Measurements from ENCODE around the gene PALLD.

PALLD gene

DNA sequence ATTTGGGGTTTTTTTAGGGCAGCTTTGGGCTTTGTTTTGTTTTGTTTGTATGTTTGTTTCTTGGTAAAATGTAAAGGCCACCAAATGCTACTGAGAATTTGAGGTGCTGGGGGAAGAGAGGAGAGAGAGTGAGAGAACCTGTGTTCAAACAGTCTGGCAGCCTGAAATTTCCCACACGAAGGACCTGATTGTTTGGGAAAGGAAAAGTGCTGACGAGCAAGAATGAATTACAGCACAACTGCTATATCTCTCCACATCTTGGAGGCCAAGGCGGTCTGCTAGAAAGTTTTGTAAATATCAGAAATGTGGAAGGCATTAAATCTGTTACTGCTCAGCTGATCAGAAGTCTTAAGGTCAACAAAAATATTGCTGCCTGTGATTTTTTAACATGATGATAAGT lies 170.5 kb downstream of the PALLD start:
- DNase-seq (ENCODE audit: low read depth in 1 of 2, low spot score in 1 of 2): no peak

DNA sequence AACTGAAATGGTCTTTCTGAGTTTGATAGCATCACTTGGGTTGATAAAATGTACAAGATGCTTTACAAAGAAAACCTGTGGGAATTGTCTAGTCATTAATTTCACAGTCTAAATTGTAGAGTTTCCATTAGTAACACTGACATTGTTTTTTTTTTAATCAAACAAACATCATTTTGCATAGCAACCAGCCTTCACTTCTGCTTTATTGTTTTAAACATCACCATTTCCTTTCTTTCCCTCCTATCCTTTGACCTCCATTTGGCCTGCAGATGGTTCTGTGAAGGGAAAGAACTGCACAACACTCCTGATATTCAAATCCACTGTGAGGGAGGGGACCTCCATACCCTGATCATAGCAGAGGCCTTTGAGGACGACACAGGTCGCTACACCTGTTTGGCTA lies 171.1 kb downstream of the PALLD start:
- no peak for DNase-seq (ENCODE audit: low read depth in 1 of 2, low spot score in 1 of 2)

DNA sequence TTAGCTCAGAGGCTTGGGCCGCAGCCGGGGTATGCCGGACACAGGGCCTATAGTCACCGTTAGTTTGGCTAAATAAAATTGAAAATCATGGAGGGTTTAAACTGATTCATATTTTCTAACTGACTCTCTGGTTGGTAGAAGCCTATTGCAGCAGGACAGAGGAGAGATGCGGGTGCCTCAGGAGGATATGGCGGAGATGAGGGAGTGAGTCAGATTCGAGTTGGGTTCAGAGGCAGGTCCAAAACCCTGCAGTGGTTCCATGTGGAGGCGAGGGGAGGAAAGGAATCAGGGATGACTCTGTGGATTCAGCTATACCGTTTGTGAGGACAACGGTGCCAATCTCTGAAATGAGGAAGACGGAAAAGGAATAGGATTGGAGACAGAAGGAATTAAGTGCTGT lies 176.6 kb downstream of the PALLD start:
- no peak for DNase-seq (ENCODE audit: low read depth in 1 of 2, low spot score in 1 of 2)

- DNase-seq (ENCODE audit: low read depth in 1 of 2, low spot score in 1 of 2): no peak
Observed at GRCh38 chr4:168674077-168674747, 177.4 kb downstream of the PALLD start.

- DNase-seq (ENCODE audit: low read depth in 1 of 2, low spot score in 1 of 2): no peak
Observed at GRCh38 chr4:168674866-168675265, 178.0 kb downstream of the PALLD start.

DNA sequence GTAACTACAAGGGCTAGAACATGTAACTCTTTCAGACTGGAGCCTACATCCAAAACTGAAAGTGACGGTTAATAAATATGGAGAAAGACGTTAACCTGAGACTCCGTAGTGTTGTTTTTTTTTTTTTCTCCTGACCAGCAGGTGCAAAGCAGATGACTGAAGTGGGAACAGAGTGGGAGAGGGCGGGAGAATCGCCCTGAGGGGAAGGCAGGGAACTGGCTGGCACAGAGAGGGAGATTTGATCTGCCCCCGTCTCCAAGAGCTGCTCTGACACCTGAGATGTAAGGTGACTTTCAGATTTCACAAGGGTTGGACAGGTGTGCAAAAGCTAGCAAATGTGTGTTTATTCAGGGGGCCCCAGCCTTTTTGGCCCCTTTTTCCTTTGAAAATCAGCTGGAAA lies 180.2 kb downstream of the PALLD start:
- DNase-seq (ENCODE audit: low read depth in 1 of 2, low spot score in 1 of 2): no peak

- DNase-seq (ENCODE audit: low read depth in 1 of 2, low spot score in 1 of 2): no peak
Observed at GRCh38 chr4:168677879-168678278, 181.0 kb downstream of the PALLD start.

- DNase-seq (ENCODE audit: low read depth in 1 of 2, low spot score in 1 of 2): no peak
Observed at GRCh38 chr4:168678751-168679366, 182.0 kb downstream of the PALLD start.

- DNase-seq (ENCODE audit: low read depth in 1 of 2, low spot score in 1 of 2): no peak
Observed at GRCh38 chr4:168679397-168679796, 182.5 kb downstream of the PALLD start.

DNA sequence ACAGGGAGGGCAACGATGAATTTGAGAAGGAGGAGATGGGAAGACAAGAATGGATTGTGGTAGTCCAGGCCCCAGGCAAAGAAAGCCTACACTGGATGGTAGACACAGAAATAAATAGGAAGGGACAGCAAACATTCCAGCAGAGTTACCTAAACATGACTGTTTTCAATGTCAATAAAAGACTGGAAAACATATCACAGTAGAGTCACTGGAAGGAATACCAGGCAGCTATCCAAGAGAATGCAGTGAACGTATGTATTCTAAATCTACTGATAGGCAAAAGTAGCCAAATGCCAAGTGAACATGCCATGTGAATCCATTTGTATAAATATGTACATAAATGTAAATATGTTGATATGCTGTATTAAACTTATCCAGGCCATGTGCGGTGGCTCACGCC lies 183.0 kb downstream of the PALLD start:
- DNase-seq (ENCODE audit: low read depth in 1 of 2, low spot score in 1 of 2): no peak

DNA sequence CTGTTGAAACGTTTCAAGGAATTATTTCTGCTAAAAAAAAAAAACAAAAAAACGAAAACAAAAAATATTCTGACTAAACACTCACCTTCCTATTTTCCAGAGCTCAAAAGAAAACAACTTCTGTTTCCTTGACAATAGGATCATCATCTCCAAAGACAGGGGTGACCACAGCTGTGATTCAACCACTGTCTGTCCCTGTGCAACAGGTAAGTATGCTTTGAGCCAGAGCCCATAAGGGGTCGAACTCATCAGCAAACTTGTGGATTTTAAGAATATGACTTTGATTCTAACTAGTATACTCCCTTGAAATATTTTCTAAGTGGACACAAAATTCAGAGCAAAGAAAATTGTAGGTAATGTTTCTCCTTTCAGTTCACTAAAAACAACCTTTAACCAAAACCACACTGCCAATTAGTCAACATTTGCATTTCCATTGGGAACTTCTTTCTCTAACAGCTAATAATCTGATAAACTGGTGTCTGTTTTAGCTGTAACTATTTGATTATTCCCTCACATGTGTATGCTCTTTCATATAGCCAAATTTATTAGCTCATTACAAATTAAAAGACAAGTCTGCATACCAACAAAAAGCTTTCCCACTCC lies 186.1 kb downstream of the PALLD start:
- no peak for DNase-seq (ENCODE audit: low read depth in 1 of 2, low spot score in 1 of 2)

DNA sequence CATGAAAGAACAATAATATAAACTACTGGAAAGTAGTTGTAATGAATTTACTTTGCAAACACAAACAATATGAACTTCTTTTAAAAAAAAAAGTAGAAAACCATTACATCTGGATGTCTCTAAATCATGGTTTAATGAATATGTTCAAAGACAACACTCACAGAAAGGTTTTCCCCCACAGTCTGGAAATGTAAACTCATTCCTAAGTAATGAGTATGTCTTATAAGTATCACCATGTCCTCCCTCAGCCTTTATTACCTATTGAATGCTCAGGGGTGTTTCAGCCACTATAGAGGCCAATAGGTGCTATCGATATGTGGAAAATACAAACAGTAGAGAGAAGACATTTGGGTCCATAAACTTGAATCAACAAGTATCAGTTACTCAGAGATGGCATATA lies 186.7 kb downstream of the PALLD start:
- DNase-seq (ENCODE audit: low read depth in 1 of 2, low spot score in 1 of 2): no peak

DNA sequence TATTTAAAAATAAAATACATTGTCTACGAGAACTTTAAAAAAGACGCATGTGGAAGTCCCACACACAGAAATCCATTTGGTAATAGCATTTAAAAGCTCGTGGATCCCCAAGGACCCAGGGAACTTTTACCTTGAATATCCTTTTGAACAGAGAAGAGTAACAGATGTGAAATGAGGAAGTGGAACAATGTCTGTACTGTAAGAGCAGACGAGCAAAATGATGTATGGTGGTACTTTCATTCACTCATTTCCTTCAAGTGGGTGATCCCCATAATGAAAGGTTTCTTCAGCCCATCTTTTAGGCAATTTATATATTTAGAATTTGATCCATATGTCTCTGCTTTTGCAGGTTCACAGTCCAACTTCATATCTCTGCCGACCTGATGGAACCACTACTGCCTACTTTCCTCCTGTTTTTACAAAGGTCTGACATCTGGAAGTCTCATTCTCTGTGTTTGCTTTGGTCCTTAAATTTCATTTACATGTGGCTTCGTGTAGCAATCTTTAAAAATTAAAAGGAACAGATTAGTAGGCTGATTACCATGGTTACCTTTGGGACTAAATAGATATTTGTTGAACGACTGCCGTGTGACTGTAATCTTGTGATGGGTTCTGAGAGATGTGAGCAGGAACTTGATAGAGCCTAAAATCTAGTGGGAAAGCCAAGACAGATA lies 188.4 kb downstream of the PALLD start:
- DNase-seq (ENCODE audit: low read depth in 1 of 2, low spot score in 1 of 2): no peak

- DNase-seq (ENCODE audit: low read depth in 1 of 2, low spot score in 1 of 2): no peak
Observed at GRCh38 chr4:168688584-168688983, 191.7 kb downstream of the PALLD start.

DNA sequence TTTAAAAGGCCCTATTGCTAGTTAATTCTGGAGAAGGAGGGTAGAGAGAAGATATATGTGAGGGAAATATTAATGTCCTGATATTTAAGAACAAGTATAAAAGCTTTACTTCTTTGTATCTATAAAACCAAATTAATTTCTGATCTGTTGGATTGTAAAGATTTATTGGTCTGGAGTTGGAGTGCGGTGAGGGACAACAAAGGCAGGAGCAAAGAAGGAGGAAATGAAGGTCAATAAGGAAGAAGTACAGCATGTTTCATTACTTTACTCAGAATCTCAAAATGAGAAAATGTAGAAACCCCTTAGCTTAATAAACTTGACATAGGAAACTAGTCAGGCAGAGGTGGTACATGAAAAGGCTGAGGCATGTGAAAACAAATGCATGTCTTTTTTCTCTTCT lies 192.9 kb downstream of the PALLD start:
- DNase-seq (ENCODE audit: low read depth in 1 of 2, low spot score in 1 of 2): no peak

DNA sequence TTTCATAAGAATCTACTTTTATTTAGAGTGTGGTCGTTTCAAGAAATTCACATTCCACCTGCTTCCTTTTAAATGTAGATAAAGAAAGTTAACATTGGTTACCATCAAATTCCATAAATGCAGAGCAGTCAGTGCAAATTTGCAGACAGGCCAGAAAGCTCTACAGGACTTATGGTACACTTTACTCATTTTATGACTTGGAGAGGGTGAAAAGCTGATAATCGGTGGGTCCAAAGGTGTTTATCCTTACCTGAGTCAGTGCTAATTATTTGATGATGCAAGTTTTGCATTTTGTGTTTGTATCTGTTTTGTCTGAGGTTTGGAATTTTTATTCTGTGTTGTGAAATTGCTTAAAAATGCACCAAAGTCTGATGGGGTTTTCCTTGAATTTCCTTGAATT lies 193.3 kb downstream of the PALLD start:
- no peak for DNase-seq (ENCODE audit: low read depth in 1 of 2, low spot score in 1 of 2)

GRCh38 chr4:168691631-168692369 lies 194.9 kb downstream of the PALLD start:
- DNase-seq (ENCODE audit: low read depth in 1 of 2, low spot score in 1 of 2): no peak

GRCh38 chr4:168693750-168694490 lies 197.1 kb downstream of the PALLD start:
- DNase-seq (ENCODE audit: low read depth in 1 of 2, low spot score in 1 of 2): no peak

DNA sequence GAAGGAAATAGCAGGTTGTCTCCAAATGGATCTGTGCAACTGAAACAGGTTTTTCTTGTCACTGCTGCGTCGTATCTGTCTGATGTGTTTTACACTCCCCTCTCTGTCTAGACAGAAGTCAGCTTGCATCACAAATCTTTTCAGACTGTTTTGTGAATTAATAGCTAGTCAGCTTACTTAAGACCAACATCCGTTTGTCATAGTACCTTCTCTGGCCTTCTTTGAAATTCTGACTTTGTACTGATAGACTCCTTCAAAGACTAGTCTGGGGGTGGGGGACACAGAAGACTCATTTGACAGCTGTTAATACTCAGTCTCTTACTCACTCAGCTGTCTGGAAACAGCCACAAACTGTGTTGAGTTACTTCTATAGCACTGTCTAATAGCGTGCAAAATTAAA lies 197.8 kb downstream of the PALLD start:
- no peak for DNase-seq (ENCODE audit: low read depth in 1 of 2, low spot score in 1 of 2)

DNA sequence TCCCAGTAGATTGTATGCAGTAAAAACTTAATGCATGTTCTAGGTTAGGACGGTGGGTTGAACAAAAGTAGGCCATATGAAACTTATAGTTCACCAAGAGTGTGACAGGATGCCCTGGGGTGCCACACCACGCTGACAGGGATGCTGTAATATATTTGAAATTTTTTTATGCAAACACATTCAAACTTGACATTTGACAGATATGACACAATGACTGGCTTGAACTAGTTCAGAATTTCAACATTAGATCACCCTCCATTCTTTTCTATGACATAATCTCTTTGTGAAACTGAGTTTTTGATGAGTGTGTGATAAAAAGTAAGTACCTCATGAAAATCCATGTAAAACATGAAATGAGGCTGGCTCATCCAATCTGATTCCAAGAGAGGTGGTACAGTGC lies 198.4 kb downstream of the PALLD start:
- DNase-seq (ENCODE audit: low read depth in 1 of 2, low spot score in 1 of 2): no peak

DNA sequence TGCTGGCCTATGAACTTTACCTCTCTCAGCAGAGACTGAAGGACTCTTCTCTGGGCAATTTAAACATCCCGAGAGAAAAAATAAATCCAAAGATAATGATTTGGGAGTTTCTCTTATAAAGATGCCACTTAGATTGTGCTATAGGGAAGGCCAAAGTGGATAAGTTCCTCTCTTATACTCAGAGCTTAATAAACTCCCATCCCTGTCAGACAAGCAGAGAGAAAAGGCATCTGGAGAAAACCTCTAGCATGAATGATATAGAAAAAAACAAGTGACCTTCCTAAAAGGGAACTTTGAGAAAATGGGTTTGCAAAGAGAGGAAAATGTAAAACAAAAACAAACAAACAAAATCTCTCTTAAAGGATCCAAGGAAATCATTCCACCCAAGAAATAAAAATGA lies 199.4 kb downstream of the PALLD start:
- no peak for DNase-seq (ENCODE audit: low read depth in 1 of 2, low spot score in 1 of 2)

Data from activated CD4-positive, alpha-beta T cell treated with anti-CD3 and anti-CD28 coated beads, Interleukin-2, amount 50 U/mL, for 24 hours (primary cell).